ENCODE data around the gene NTNG2. TPM values are rescaled to one million over a fixed set of nuclear protein-coding genes. Genes with fewer than 3 reads are reported as not detected.

NTNG2 gene
- total RNA-seq, 2 donors from 2014 or later: 0.26 to 2.0 TPM

DNA sequence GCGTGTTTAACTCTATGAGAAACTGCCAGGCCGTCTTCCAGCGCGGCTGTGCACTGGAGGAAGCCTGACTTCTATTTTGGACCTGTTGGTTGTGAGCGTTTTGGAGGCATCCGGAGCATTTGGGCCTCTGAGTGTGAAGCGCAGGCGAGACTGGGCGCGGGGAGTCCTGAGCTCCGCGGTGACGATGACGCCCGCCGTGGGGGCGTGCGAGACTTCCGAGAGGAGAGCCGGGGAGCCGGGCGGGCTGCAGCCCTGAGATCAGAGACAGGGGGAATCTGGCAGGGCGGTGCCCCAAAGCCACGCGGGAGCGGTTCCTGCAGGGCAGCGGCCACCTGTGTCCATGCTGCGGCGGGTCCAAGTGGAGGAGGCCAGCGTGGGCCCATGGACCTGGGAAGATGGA is 47.4 kb downstream of the NTNG2 start:
- TF ChIP-seq POLR2A (IDR thresholded peaks at IDR 0.05): no peak
- TF ChIP-seq, protein P1, sequence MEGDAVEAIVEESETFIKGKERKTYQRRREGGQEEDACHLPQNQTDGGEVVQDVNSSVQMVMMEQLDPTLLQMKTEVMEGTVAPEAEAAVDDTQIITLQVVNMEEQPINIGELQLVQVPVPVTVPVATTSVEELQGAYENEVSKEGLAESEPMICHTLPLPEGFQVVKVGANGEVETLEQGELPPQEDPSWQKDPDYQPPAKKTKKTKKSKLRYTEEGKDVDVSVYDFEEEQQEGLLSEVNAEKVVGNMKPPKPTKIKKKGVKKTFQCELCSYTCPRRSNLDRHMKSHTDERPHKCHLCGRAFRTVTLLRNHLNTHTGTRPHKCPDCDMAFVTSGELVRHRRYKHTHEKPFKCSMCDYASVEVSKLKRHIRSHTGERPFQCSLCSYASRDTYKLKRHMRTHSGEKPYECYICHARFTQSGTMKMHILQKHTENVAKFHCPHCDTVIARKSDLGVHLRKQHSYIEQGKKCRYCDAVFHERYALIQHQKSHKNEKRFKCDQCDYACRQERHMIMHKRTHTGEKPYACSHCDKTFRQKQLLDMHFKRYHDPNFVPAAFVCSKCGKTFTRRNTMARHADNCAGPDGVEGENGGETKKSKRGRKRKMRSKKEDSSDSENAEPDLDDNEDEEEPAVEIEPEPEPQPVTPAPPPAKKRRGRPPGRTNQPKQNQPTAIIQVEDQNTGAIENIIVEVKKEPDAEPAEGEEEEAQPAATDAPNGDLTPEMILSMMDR (IDR thresholded peaks at IDR 0.05): no peak
- DNase-seq (no peak), ATAC-seq (no peak)
- H3K4me1 ChIP-seq: peaks cover 9% of the 10 kb centered on the region
- WGBS, 2 donors: 78 to 83% methylated on average over 26 to 29 of the region's 30 CpGs
- intact Hi-C loops (cut with DNase I): no loop called here
- no peak overlapping the region for H3K27ac ChIP-seq
- H3K4me3 ChIP-seq: no peak overlapping the region
- H3K9me3 ChIP-seq: no peaks in the 10 kb centered on the region
- H3K27me3 ChIP-seq: no peaks in the 10 kb centered on the region
- no peaks in the 10 kb centered on the region for H3K36me3 ChIP-seq (replicated peaks in 1 of 2; ENCODE audit: insufficient read depth in 1 of 2, low read depth in 2 of 2)

DNA sequence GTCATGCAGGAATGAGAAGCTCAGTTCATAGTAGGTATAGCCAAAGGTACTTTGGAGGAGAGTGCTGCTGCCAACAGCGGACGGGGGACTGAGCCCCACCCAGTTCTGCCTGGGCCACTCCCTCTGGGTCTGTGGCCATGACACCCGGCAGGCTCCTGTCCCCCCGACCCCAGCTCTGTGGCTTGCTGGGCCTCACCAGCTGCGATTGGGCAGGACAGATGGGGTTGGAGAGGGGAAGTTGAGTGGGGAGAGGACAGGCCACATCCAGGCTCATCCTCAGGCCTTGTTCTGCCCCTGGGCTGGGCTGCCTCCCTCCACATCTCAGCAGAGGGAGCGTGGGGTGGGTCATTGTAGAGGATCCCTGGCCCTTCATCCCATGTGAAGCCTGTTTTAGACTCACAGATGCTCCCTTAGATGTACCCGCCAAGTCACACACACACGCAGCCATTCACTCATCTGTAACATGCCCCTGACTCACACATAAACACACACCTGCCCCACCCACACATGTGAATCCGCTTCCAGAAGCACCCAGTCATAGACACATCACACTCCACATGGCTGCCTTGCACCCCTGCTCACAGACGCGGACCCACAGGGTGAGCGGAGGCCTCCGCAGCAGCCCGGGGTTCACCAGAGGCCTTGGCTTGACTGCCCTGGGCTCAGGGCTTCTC is 48.8 kb downstream of the NTNG2 start:
- no peak for ATAC-seq
- H3K9me3 ChIP-seq: no peaks in the 10 kb centered on the region
- H3K27ac ChIP-seq: no peak overlapping the region
- 73 to 81% methylated on average over 13 to 14 of the region's 14 CpGs for WGBS, 2 donors
- peaks cover 13% of the 10 kb centered on the region for H3K4me1 ChIP-seq
- intact Hi-C loops (cut with DNase I): no loop called here
- TF ChIP-seq POLR2A (IDR thresholded peaks at IDR 0.05): no peak
- TF ChIP-seq, protein P1 (IDR thresholded peaks at IDR 0.05): no peak
- H3K36me3 ChIP-seq (replicated peaks in 1 of 2; ENCODE audit: insufficient read depth in 1 of 2, low read depth in 2 of 2): no peaks in the 10 kb centered on the region
- H3K4me3 ChIP-seq: no peak overlapping the region
- DNase-seq: no peak
- no peaks in the 10 kb centered on the region for H3K27me3 ChIP-seq

DNA sequence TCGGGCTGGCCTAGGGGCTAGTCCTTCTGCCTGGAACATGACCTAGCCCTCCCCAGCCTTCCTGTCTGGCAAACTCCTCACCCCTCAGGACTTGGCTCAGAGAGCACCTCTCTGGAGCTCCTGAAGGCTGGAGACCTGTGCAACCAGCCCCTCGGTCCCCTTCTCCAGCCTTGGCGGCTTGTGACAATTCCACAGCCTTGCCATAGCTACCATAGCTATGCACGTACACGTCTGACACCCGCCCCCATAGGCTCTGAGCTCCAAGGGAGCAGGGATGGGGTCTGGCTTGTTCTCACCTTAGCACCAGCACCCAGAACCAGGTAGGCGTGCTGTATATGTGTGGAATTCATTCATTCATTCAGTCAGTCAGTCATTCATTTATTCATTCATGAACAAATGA is 49.7 kb downstream of the NTNG2 start:
- DNase-seq (no peak), ATAC-seq (no peak)
- H3K4me1 ChIP-seq: peaks cover 13% of the 10 kb centered on the region
- no peaks in the 10 kb centered on the region for H3K9me3 ChIP-seq
- no peak overlapping the region for H3K4me3 ChIP-seq
- intact Hi-C loops (cut with DNase I): no loop called here
- H3K36me3 ChIP-seq (replicated peaks in 1 of 2; ENCODE audit: insufficient read depth in 1 of 2, low read depth in 2 of 2): no peaks in the 10 kb centered on the region
- WGBS, 2 donors: 76 to 90% methylated on average over 7 of the region's 7 CpGs
- no peaks in the 10 kb centered on the region for H3K27me3 ChIP-seq
- H3K27ac ChIP-seq: no peak overlapping the region
- TF ChIP-seq, protein P1 (IDR thresholded peaks at IDR 0.05): no peak
- no peak for TF ChIP-seq POLR2A (IDR thresholded peaks at IDR 0.05)

DNA sequence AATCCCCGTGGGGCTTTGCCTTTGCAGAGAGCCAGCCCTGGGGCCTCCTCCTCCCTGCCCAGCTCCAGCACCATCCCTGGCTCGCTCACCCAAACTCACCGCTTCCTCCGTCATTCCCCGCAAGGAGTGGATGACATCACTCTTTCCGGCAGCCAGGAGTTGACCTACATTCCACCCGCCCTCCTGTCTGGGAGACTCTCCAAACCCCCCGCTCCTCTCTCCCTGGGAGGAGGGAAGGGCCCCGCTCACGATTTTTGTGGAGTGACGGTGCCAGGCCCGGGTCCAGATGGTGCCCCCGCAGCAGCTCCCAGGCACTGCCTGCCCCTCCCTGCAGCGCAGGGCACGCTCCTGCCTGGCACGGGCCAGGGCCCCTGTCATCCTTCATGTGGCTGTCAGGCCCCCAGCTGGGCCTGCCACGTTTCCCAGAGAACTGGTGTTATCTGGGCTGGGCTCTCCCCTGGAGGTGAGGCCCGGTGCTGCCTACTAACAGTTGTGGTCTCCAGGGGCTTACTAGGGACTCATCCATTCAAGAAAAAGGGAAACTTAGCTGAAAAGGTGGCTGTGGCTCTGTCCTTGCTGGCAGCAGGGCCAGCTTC is 52.3 kb downstream of the NTNG2 start:
- no peaks in the 10 kb centered on the region for H3K27me3 ChIP-seq
- TF ChIP-seq, protein P1 (IDR thresholded peaks at IDR 0.05): peak in 4 of 7 experiments; percentile 50 to 62 (median 59)
- TF ChIP-seq POLR2A (IDR thresholded peaks at IDR 0.05): peak in 1 of 3 donors; percentile 8
- peak overlapping the region; percentile 15 to 84 (median 77) for H3K27ac ChIP-seq
- no peaks in the 10 kb centered on the region for H3K9me3 ChIP-seq
- H3K36me3 ChIP-seq (replicated peaks in 1 of 2; ENCODE audit: insufficient read depth in 1 of 2, low read depth in 2 of 2): no peaks in the 10 kb centered on the region
- intact Hi-C loops (cut with DNase I): no loop called here
- DNase-seq (peak; percentile 82 to 92 (median 91)), ATAC-seq (peak; percentile 94)
- no peak overlapping the region for H3K4me3 ChIP-seq
- WGBS, 2 donors: 4 to 15% methylated on average over 18 of the region's 18 CpGs
- peaks cover 13% of the 10 kb centered on the region for H3K4me1 ChIP-seq

Measured in body of pancreas (tissue), 4 donors.